Left forelimb (tissue), 1 donor: ENCODE results near the gene STPG1.

Experiments used
- DNase-seq: peaks from one replicate; pipeline ENCODE4 v3.0.0-alpha.2; 2018; ENCODE audit warnings: low spot score

Gene STPG1

GRCh38 chr1:24317956-24318614 is 95.5 kb downstream of the STPG1 start:
- no peak for DNase-seq

GRCh38 chr1:24317081-24317480 is 96.5 kb downstream of the STPG1 start:
- no peak for DNase-seq

DNA sequence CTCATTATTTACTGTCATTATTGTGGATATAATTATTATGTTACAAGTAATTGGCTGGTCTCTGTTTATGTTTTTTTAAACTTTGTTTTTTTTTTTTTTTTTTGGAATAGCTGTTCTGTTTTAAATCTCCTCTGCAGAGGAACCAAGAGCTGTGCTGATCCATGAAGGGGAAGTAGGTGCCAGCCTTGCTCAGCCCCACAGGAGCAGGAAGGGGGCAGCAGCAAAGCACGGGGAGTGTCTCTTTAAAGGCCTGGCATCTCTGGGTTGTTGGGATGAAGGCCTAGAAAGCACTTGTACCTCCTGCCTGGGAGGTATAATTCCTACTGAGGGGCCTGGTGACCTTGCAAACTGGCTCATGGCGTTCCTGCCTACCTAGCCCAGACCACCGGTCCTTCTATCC is 96.9 kb downstream of the STPG1 start:
- DNase-seq, result no peak

DNA sequence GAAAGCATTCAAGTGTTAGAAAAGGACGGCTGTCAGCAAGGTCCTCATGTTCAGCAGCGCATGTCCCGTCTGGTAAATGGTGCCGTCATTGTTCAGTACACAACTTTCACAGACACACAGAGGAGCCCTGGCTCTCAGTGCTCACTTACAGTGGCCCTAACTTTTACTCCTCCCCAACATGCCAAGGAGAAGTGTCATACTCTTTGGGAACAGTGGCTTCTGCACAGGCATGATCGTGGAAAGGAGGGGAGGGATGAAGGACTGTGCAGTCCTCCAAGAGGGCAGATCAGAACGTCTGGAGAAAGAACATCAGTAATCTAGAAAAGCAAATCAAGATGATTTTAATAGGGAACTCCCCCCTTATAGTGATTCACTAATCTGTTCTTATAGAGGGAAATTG is 98.2 kb downstream of the STPG1 start:
- DNase-seq, result no peak

DNA sequence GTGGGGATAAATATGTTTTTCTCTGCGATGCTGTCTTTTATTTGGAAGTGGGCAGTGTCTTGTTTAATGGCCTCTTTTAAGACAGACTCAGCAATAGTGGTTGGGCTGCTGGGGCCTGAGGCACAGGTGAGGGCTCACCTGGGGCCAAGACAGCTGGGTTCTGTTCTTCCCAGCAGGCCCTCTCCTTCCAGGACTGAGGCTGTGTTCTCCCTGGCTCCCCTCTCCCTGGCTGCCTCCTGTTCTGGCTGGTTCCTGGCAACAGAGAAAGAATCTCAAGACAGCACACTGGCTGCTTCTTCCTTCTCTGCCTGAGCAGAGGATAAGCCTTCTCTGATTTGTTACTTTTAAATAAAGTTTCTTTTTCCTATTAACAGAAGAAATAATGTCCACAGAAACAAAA is 101.8 kb downstream of the STPG1 start:
- no peak for DNase-seq

- DNase-seq, result no peak
Measured at GRCh38 chr1:24311234-24311633, 102.3 kb downstream of the STPG1 start.

GRCh38 chr1:24309762-24310485 is 103.7 kb downstream of the STPG1 start:
- no peak for DNase-seq

- DNase-seq, result no peak
Measured at GRCh38 chr1:24308365-24309015, 105.1 kb downstream of the STPG1 start.
